Omental fat pad (tissue), 4 donors: ENCODE data around the gene ADAMTS16. TPM values are rescaled to one million over a fixed set of nuclear protein-coding genes. Genes with fewer than 3 reads are reported as not detected.

ENCODE experiments used
- ATAC-seq: fragments of 150-250 bp; one replicate; pipeline ENCODE4 v1.9.1; 2016; ENCODE audit warnings: mild to moderate bottlenecking, moderate library complexity; ENCODE audit not compliant: low FRiP score
- DNase-seq: peaks from one replicate; pipeline ENCODE4 v3.0.0-alpha.2; 2019; ENCODE audit warnings: low spot score
- total RNA-seq, 4 donors: library from RNA; depleted of rRNA; stranded (reverse); fragments of >200 nt; gene quantifications; one replicate each; pipeline ENCODE4 v1.1.0, GENCODE V29; 2016
- TF ChIP-seq, protein P1 (sequence below), 3 donors: fragments of 450-650 bp; IDR thresholded peaks; one replicate each; pipeline ENCODE4 v1.5.1; 2016 to 2017; ENCODE audit warnings: antibody characterized with exemption in 3 of 3, mild to moderate bottlenecking in 3 of 3, moderate library complexity in 2 of 3

The ADAMTS16 gene
- total RNA-seq, 4 donors from 2014 or later, result 0.50 to 1.9 (median 1.3) TPM

- DNase-seq, result no peak
- TF ChIP-seq, protein P1, sequence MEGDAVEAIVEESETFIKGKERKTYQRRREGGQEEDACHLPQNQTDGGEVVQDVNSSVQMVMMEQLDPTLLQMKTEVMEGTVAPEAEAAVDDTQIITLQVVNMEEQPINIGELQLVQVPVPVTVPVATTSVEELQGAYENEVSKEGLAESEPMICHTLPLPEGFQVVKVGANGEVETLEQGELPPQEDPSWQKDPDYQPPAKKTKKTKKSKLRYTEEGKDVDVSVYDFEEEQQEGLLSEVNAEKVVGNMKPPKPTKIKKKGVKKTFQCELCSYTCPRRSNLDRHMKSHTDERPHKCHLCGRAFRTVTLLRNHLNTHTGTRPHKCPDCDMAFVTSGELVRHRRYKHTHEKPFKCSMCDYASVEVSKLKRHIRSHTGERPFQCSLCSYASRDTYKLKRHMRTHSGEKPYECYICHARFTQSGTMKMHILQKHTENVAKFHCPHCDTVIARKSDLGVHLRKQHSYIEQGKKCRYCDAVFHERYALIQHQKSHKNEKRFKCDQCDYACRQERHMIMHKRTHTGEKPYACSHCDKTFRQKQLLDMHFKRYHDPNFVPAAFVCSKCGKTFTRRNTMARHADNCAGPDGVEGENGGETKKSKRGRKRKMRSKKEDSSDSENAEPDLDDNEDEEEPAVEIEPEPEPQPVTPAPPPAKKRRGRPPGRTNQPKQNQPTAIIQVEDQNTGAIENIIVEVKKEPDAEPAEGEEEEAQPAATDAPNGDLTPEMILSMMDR (IDR thresholded peaks at IDR 0.05), result no peak
- ATAC-seq, result no peak
These were observed 149.4 kb downstream of the ADAMTS16 start for GRCh38 chr5:5289537-5289936.

GRCh38 chr5:5290674-5291334, 150.7 kb downstream of the ADAMTS16 start:
- ATAC-seq, result no peak
- DNase-seq, result no peak
- TF ChIP-seq, protein P1 (IDR thresholded peaks at IDR 0.05), result no peak

GRCh38 chr5:5291357-5291756, 151.2 kb downstream of the ADAMTS16 start:
- TF ChIP-seq, protein P1 (IDR thresholded peaks at IDR 0.05), result no peak
- no peak for ATAC-seq
- no peak for DNase-seq

- DNase-seq, result no peak
These were observed 152.9 kb downstream of the ADAMTS16 start for GRCh38 chr5:5293029-5293428.

GRCh38 chr5:5294429-5294828, 154.3 kb downstream of the ADAMTS16 start:
- TF ChIP-seq, protein P1 (IDR thresholded peaks at IDR 0.05), result no peak
- ATAC-seq (no peak), DNase-seq (no peak)

More at GRCh38 chr5:5293029-5293428, 152.9 kb downstream of the ADAMTS16 start:
- ATAC-seq, result no peak
- TF ChIP-seq, protein P1 (IDR thresholded peaks at IDR 0.05), result no peak

- TF ChIP-seq, protein P1 (IDR thresholded peaks at IDR 0.05), result no peak
- ATAC-seq (no peak), DNase-seq (no peak)
These were observed 155.2 kb downstream of the ADAMTS16 start for GRCh38 chr5:5295351-5295750.

DNA sequence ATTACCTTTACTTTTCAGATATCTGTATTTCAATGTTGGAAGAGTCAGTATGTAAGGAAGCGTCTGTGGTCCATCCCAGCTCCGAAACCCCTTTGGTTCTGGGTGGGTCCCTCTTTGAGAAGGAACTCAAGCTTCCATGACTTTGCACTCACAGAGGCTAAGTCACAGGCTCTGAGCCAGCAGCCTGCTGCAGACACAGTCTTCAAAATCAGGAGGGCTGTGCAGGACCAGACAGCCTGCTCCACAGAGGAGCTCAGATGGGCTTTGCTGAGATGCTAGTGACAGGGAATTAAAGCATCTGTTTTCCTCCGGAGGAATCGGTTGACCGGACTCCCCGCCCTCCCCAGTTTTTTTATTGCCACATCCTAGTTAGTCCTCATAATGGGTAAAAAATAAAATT, 155.9 kb downstream of the ADAMTS16 start:
- TF ChIP-seq, protein P1 (IDR thresholded peaks at IDR 0.05), result no peak
- ATAC-seq (no peak), DNase-seq (no peak)
